Stimulated activated CD8-positive, alpha-beta memory T cell treated with anti-CD3 and anti-CD28 coated beads, Interleukin-12 subunit alpha, Interleukin-12 subunit beta, amount 100 ng/mL, for 24 hours (primary cell): ENCODE measurements around the gene SBNO2.

Experiments
- DNase-seq: peaks from one replicate; pipeline ENCODE4 v3.0.0-alpha.2; 2020; ENCODE audit errors: extremely low read depth

Gene SBNO2, protein sequence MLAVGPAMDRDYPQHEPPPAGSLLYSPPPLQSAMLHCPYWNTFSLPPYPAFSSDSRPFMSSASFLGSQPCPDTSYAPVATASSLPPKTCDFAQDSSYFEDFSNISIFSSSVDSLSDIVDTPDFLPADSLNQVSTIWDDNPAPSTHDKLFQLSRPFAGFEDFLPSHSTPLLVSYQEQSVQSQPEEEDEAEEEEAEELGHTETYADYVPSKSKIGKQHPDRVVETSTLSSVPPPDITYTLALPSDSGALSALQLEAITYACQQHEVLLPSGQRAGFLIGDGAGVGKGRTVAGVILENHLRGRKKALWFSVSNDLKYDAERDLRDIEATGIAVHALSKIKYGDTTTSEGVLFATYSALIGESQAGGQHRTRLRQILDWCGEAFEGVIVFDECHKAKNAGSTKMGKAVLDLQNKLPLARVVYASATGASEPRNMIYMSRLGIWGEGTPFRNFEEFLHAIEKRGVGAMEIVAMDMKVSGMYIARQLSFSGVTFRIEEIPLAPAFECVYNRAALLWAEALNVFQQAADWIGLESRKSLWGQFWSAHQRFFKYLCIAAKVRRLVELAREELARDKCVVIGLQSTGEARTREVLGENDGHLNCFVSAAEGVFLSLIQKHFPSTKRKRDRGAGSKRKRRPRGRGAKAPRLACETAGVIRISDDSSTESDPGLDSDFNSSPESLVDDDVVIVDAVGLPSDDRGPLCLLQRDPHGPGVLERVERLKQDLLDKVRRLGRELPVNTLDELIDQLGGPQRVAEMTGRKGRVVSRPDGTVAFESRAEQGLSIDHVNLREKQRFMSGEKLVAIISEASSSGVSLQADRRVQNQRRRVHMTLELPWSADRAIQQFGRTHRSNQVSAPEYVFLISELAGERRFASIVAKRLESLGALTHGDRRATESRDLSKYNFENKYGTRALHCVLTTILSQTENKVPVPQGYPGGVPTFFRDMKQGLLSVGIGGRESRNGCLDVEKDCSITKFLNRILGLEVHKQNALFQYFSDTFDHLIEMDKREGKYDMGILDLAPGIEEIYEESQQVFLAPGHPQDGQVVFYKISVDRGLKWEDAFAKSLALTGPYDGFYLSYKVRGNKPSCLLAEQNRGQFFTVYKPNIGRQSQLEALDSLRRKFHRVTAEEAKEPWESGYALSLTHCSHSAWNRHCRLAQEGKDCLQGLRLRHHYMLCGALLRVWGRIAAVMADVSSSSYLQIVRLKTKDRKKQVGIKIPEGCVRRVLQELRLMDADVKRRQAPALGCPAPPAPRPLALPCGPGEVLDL (N-terminal part only)

GRCh38 chr19:1173845-1174809, at the start of gene SBNO2:
SBNO2 (minus strand) TSS chr19:1174268; CDS start chr19:1154276, 19,992 bp downstream.
- peak; percentile 65 for DNase-seq

GRCh38 chr19:1223018-1223855, 49.2 kb upstream of the SBNO2 start:
- no peak for DNase-seq

GRCh38 chr19:1222394-1222793, 48.3 kb upstream of the SBNO2 start:
- no peak for DNase-seq

GRCh38 chr19:1221904-1222255, 47.8 kb upstream of the SBNO2 start:
- DNase-seq: no peak

DNA sequence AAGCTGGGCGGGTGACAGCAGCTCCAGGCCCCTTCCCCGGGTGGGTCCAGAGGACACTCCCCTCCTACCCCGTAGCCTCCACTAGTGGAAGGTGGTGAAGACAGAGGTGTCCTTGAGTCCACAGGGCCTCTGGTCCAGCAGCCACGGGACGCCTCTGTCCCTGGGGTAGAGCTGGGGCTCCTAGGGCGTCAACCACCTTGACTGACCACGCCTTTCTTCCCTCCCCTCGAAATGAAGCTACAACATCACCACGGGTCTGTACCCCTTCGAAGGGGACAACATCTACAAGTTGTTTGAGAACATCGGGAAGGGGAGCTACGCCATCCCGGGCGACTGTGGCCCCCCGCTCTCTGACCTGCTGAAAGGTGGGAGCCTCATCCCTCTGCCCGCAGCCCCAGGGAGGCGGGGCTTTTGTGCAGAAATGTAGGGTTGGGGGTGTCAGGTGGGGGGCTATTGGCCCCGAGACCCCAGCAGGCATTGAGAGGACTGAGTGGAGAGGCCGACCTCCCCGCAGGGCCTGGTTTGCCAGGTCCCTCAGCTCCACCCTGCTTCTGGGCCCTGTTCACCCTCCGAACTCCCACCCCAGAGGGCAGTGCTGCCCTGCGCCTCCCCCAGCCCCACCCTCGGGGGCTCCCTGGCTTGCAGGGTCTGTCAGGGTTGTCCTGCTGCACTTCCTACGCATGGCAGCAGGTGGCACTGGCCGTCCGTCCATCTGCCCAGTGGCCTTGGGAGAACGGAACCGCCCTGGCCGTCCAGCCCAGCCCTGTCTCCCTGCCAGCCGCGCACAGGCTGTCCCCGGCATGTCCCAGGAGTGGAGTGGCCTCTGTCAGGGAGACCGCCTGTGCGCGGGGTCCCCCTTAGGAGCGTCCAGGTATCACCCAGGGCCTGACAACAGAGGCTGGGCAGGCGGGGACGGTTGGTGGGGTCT, 47.2 kb upstream of the SBNO2 start:
- DNase-seq: no peak

GRCh38 chr19:1220477-1220930, 46.4 kb upstream of the SBNO2 start:
- DNase-seq: no peak

DNA sequence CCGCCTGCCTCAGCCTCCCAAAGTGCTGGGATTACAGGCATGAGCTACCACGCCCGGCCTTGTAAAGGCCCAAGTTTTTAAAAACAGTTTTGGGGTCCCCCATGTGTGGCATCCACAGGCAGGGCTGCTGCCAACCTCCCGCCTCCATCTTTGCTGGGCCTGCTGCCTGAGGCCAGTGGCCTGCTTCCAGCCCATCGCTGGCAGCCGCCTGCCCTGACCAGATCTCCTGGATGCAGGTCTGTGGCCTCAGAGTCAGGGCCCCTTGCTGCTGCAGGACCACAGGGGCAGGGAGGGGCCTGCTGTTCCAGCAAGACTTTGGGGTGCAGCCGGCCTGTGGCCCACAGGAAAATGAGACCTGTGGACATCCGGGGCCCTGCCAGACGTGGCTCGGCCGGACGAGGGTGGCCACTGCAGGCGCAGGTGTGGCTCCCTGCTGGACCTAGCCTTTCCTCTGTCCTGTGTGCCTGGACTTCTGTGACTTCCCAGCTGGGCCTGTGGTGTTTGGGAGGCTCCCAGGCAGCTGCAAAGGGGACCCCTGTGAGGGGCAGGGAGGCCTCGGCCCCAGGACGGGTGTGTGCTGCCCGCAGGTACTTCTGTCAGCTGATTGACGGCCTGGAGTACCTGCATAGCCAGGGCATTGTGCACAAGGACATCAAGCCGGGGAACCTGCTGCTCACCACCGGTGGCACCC, 45.9 kb upstream of the SBNO2 start:
- DNase-seq: no peak

- no peak for DNase-seq
Measured at GRCh38 chr19:1218751-1219567, 44.9 kb upstream of the SBNO2 start.

DNA sequence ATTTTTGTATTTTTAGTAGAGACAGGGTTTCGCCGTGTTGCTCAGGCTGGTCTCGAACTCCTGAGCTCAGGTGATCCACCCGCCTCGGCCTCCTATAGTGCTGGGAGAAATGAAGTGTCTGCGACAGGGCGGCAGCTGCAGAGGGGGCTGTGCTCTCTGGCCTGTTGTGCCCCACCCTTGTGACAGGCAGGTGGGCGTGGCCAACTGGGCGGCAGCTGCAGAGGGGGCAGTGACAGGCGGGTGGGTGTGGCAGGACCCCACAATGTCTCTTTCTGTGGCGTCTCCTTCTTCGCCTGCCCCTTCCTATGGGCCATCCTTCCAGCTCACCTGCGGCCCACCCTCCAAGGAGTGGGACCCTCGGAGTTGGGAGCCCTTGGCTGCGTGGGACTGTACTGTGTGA, 43.3 kb upstream of the SBNO2 start:
- DNase-seq: no peak

- no peak for DNase-seq
Measured at GRCh38 chr19:1216756-1217155, 42.7 kb upstream of the SBNO2 start.

DNA sequence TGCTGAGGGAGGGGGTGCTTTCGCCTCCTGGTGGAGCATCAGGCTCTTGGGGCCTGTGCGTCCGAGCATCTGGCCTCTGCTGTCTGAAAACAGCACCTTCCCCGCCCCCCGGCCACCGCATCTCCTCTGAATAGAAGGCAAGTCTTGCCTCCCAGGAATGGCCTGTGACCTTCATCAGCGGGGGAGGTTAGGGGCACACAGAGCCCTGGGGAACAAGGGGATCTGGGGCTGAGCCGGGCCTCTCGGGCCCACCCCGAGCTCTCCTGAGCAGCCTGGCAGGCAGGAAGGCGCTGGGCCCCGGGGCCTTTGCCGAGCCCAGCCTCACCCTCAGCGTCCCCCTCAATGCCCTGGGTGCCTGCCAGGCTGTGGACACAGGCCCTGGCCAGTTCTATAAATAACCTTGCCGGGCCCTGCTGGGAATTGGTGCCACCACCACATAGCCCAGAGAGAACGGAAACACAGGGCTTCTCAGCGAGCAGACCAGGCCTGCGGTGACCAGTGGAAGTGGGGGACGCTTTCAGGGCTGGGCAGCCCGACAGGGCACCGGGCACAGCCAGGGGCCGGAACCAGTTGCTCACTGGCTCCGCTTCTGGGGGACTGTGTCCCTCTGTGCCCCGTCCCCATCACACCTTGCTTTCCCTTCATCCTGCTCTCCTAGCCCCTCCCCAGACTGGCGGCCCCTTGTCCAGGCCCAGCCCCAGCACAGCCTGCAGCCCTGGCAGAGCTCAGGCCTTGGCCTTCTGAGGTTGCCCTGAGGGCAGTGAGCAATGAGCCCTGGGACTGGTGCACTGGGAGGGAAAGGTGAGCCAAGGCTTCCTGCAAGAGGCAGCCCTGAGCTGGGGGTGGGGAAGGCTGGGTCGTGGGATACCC, 41.0 kb upstream of the SBNO2 start:
- no peak for DNase-seq

DNA sequence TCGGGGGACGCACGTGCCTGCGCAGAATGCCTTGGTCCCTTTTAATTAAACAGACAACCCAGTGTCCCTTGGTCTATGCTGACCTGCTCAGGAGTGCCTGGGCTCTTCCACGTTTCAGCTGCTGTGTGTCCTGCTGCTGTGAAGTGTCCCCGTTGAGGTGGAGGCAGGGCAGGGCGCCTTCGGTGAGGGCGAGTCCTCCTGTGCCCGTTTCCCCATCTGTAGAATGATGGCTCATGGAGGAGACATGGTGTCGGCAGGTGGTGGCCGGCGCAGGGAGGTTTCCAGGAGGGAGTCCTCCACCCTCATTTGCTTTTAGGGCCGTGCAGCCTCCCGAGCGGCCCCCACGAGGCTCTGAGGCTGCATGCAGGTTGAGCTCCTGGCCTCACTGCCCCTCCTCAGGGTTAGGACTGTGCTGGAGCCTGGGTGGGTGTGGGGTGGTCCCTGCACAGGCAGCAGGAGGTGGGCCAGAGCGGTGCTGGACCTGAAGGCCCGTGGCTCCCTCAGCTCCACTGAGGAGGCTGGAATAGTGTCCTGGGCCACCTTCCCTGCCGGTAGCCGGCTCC, 40.3 kb upstream of the SBNO2 start:
- no peak for DNase-seq

- no peak for DNase-seq
Measured at GRCh38 chr19:1213391-1214286, 39.6 kb upstream of the SBNO2 start.

DNA sequence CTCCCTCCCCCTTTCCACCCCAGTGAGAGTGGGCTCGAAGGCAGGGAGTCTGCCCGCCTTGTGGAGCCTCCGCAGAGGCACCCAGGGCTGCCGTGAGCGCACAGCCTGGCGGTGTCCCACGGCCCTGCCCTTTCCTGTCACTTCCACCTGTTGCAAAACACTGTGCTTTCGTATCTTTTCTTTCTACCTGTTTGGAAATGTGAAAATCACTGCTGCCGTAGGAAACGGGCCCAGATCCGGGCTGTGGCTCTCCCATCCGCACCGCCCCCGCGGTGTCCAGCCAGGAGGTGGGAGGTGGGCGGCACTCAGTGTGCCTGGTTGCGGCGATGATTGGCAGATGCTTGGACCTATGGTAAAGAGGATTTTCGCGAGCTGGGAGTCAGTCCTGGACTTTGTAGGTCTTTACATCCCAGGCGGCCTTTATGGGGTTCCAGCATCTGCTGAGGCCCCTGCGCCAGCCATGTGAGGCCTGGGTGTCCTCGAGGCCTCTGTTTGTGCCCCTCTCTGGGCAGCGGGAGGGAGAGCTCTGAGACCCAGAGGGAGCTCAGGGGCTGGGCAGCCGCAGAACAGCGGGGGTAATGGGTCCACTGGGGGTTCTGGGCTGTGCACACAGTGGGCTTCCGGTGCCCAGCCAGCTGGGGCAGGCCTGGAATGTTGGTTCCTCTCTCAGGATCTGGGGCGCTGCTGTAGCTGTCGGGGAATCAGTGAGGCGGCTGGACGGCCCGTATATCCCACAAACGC, 37.6 kb upstream of the SBNO2 start:
- DNase-seq: no peak
